ENCODE results near the gene R3HDML.

DNA sequence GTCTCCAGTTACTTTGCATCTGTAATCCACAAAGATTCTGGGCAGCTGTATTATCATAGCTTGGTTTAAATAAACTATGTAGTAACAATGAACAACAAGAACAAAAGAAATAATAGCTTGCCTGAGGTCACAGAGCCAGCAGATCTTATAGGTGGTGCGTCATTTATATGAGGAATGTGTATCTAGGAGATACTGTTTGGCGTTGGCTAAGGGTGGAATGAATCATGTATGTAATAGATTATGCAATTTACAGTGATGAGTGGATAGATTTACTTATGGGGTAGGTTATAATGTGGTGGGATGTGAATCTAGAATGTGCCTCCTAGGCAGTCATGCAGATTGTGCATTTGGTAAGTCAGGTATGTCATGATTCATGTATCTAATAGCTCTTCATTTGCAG lies 61.5 kb downstream of the R3HDML start:
- TF ChIP-seq, protein P1, sequence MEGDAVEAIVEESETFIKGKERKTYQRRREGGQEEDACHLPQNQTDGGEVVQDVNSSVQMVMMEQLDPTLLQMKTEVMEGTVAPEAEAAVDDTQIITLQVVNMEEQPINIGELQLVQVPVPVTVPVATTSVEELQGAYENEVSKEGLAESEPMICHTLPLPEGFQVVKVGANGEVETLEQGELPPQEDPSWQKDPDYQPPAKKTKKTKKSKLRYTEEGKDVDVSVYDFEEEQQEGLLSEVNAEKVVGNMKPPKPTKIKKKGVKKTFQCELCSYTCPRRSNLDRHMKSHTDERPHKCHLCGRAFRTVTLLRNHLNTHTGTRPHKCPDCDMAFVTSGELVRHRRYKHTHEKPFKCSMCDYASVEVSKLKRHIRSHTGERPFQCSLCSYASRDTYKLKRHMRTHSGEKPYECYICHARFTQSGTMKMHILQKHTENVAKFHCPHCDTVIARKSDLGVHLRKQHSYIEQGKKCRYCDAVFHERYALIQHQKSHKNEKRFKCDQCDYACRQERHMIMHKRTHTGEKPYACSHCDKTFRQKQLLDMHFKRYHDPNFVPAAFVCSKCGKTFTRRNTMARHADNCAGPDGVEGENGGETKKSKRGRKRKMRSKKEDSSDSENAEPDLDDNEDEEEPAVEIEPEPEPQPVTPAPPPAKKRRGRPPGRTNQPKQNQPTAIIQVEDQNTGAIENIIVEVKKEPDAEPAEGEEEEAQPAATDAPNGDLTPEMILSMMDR (IDR thresholded peaks at IDR 0.05) = no peak
- TF ChIP-seq POLR2A (IDR thresholded peaks at IDR 0.05) = no peak

Measured in right lobe of liver (tissue), 4 donors.